Body of pancreas (tissue), 4 donors: ENCODE data around the gene RICTOR. TPM values are rescaled to one million over a fixed set of nuclear protein-coding genes. Genes with fewer than 3 reads are reported as not detected.
A peak's percentile ranks its signal among the peaks of the same experiment; 100 is the strongest.

Source experiments
- ATAC-seq: fragments of 150-250 bp; one replicate; pipeline ENCODE4 v1.9.1; 2016
- DNase-seq, 4 donors: peaks; one replicate each; pipeline ENCODE4 v3.0.0-alpha.2; 2019
- H3K27ac ChIP-seq, 4 donors: fragments of 200-600 bp; sonication (generic); 1 replicate in 3 of 4; 2 replicates in 1 of 4; pipeline versions ENCODE4 v1.5.1 to v1.6.1; 2016 to 2019; ENCODE audit warnings: mild to moderate bottlenecking in 1 of 4, mixed read lengths in 1 of 4, moderate library complexity in 1 of 4
- H3K27me3 ChIP-seq, 2 donors: fragments of 200-600 bp; sonication (generic); one replicate each; pipeline ENCODE4 v1.6.0; 2016; ENCODE audit warnings: mild to moderate bottlenecking in 1 of 2
- H3K36me3 ChIP-seq, 2 donors: fragments of 200-600 bp; sonication (generic); replicated peaks in 1 of 2; 2 replicates each; pipeline ENCODE4 v1.5.1; 2016; ENCODE audit warnings: low read depth in 2 of 2; ENCODE audit not compliant: insufficient read depth in 1 of 2
- H3K4me1 ChIP-seq: fragments of 200-600 bp; sonication (generic); one replicate; pipeline ENCODE4 v1.6.0; 2016
- H3K4me3 ChIP-seq, 2 donors: fragments of 200-600 bp; sonication (generic); 1 replicate in 1 of 2; 2 replicates in 1 of 2; pipeline ENCODE4 v1.5.1; 2016 to 2019
- H3K9me3 ChIP-seq, 3 donors: fragments of 200-600 bp; sonication (generic); 1 replicate in 2 of 3; 2 replicates in 1 of 3; pipeline ENCODE4 v1.5.1; 2016
- CTCF ChIP-seq, 7 experiments: fragments of 450-650 bp in 4 of 7; fragments of 200-600 bp in 3 of 7; sonication (generic) in 3 of 7; IDR thresholded peaks; one replicate each; pipeline ENCODE4 v1.5.1; 2016 to 2019; ENCODE audit warnings: antibody characterized with exemption in 7 of 7
- POLR2A ChIP-seq, 3 donors: fragments of 450-650 bp; IDR thresholded peaks; one replicate each; pipeline ENCODE4 v1.6.1; 2016; ENCODE audit warnings: antibody characterized with exemption in 3 of 3, mild to moderate bottlenecking in 2 of 3
- WGBS, 2 donors: methylation state at CpG; one replicate each; pipeline ENCODE4 v1.1.5; 2017; 5-methylcytosine and 5-hydroxymethylcytosine counted together
- intact Hi-C: fragments of 100-400 bp; cut with DNase I; formaldehyde crosslinking; loops from one replicate; pipeline ENCODE4 v1.15.1; 2023
- total RNA-seq, 2 donors: library from RNA; depleted of rRNA; stranded (reverse); fragments of >200 nt; gene quantifications; one replicate each; pipeline ENCODE4 v1.1.0, GENCODE V29; 2016

The RICTOR gene
- total RNA-seq, 2 donors from 2014 or later = 20.8 to 27.5 TPM

GRCh38 chr5:39091940-39092580 lies 17.9 kb upstream of the RICTOR start:
- no peak for TF ChIP-seq CTCF (IDR thresholded peaks at IDR 0.05)
- TF ChIP-seq POLR2A (IDR thresholded peaks at IDR 0.05) = no peak
- intact Hi-C loops = no loop called here
- no peaks in the 10 kb centered on the region for H3K9me3 ChIP-seq
- H3K4me1 ChIP-seq = no peaks in the 10 kb centered on the region
- H3K27me3 ChIP-seq = no peaks in the 10 kb centered on the region
- WGBS, 2 donors = 65 to 81% methylated on average over 7 of the region's 7 CpGs
- no peak for ATAC-seq
- DNase-seq = no peak
- no peak overlapping the region for H3K4me3 ChIP-seq
- H3K36me3 ChIP-seq = no peaks in the 10 kb centered on the region
- no peak overlapping the region for H3K27ac ChIP-seq

GRCh38 chr5:39083968-39084367 lies 9.8 kb upstream of the RICTOR start:
- Histone ChIP-seq H3K4me1 (peaks cover 4% of the 10 kb centered on the region), H3K36me3 (no peaks in the 10 kb centered on the region), H3K4me3 (no peak overlapping the region), H3K9me3 (no peaks in the 10 kb centered on the region), H3K27me3 (no peaks in the 10 kb centered on the region), H3K27ac (no peak overlapping the region)
- no peak for ATAC-seq
- 77 to 83% methylated on average over 1 of the region's 1 CpG for WGBS, 2 donors
- TF ChIP-seq POLR2A (IDR thresholded peaks at IDR 0.05) = no peak
- no peak for TF ChIP-seq CTCF (IDR thresholded peaks at IDR 0.05)
- intact Hi-C loops = no loop called here
- no peak for DNase-seq

- DNase-seq (no peak), ATAC-seq (no peak)
- no peaks in the 10 kb centered on the region for H3K27me3 ChIP-seq
- intact Hi-C loops = no loop called here
- 75 to 77% methylated on average over 3 of the region's 3 CpGs for WGBS, 2 donors
- no peaks in the 10 kb centered on the region for H3K36me3 ChIP-seq
- H3K4me1 ChIP-seq = peaks cover 4% of the 10 kb centered on the region
- no peaks in the 10 kb centered on the region for H3K9me3 ChIP-seq
- no peak overlapping the region for H3K4me3 ChIP-seq
- no peak for TF ChIP-seq POLR2A (IDR thresholded peaks at IDR 0.05)
- no peak for TF ChIP-seq CTCF (IDR thresholded peaks at IDR 0.05)
- no peak overlapping the region for H3K27ac ChIP-seq
Observed at GRCh38 chr5:39082995-39083394, 8.8 kb upstream of the RICTOR start.

GRCh38 chr5:39080597-39081204 lies 6.5 kb upstream of the RICTOR start:
- Histone ChIP-seq H3K4me3 (no peak overlapping the region), H3K27ac (no peak overlapping the region), H3K27me3 (no peaks in the 10 kb centered on the region), H3K4me1 (peaks cover 4% of the 10 kb centered on the region), H3K9me3 (no peaks in the 10 kb centered on the region), H3K36me3 (no peaks in the 10 kb centered on the region)
- TF ChIP-seq CTCF (IDR thresholded peaks at IDR 0.05) (peak; percentile 70 to 88 (median 84)), POLR2A (IDR thresholded peaks at IDR 0.05) (no peak)
- 1 to 4% methylated on average over 3 of the region's 3 CpGs for WGBS, 2 donors
- peak; percentile 86 for ATAC-seq
- intact Hi-C loops = no loop called here
- peak; percentile 54 to 69 (median 60) for DNase-seq

- no peak overlapping the region for H3K4me3 ChIP-seq
- TF ChIP-seq POLR2A (IDR thresholded peaks at IDR 0.05) = no peak
- no peak for TF ChIP-seq CTCF (IDR thresholded peaks at IDR 0.05)
- H3K36me3 ChIP-seq = no peaks in the 10 kb centered on the region
- DNase-seq = no peak
- H3K9me3 ChIP-seq = no peaks in the 10 kb centered on the region
- WGBS, 2 donors = 58 to 59% methylated on average over 2 of the region's 2 CpGs
- peaks cover 4% of the 10 kb centered on the region for H3K4me1 ChIP-seq
- H3K27ac ChIP-seq = no peak overlapping the region
- intact Hi-C loops = no loop called here
- no peak for ATAC-seq
- H3K27me3 ChIP-seq = no peaks in the 10 kb centered on the region
Observed at GRCh38 chr5:39080168-39080567, 6.0 kb upstream of the RICTOR start.
